Fibroblast of skin of left quadriceps (primary cell): ENCODE results near the gene PFKFB2.
"Not testable (repeated sequence)": the region's sequence is repeated elsewhere in the genome, so short reads cannot be mapped to it uniquely, and the experiment has no call there.

Experiments used
- DNase-seq, 2 experiments: peaks; one replicate each; pipeline ENCODE4 v3.0.0-alpha.2; 2013; ENCODE audit warnings: low read depth in 2 of 2

PFKFB2 gene

GRCh38 chr1:207039380-207040180, 13.5 kb upstream of the PFKFB2 start:
- no peak for DNase-seq

DNA sequence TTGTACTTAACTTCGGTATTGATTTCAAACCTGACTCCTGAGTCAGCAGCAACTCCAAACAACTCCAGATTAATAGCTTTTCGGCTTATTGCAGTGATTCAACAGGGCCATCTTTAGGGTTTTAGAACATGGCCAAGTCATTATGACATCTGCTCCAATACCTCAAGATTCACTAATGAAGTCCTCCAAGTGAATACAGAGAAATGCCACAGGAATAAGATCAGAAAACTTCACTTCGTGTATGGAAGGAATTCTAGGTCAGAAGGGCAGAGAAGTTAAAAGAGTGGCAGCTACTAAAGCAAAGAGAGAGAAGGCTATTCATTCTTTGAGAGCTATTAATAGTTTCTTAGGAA, 12.9 kb upstream of the PFKFB2 start:
- DNase-seq, result peak; percentile 23 to 28

DNA sequence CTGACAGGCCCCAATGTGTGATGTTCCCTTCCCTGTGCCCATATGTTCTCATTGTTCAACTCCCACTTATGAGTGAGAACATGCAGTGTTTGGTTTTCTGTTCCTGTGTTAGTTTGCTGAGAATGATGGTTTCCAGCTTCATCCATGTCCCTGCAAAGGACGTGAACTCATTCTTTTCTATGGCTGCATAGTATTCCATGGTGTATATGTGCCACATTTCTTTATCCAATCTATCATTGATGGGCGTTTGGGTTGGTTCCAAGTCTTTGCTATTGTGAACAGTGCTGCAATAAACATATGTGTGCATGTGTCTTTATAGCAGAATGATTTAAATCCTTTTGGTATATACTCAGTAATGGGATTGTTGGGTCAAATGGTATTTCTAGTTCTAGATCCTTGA, 11.7 kb upstream of the PFKFB2 start:
- not testable (repeated sequence) for DNase-seq

GRCh38 chr1:207045453-207045852, 7.6 kb upstream of the PFKFB2 start:
- no peak for DNase-seq

DNA sequence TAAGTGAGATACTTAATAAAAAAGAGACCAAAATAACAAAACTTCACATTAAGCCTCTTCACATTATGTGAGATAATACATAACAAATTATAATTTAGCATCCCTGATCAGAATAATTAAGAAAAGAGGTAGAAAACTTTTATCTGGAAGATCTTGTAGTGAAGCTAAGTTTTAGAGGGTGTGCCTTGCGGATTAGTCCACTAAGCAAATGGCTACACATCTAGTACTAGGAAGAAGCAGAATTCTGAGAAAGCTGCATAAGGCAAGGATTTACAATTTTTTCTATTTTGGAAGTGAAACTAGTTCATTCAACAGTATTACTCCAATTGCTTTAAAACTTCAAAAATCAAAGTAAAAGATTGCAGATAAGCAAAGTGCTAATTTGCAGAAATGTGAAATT, 5.6 kb upstream of the PFKFB2 start:
- DNase-seq, result no peak

GRCh38 chr1:207048041-207048440, 5.0 kb upstream of the PFKFB2 start:
- no peak for DNase-seq

DNA sequence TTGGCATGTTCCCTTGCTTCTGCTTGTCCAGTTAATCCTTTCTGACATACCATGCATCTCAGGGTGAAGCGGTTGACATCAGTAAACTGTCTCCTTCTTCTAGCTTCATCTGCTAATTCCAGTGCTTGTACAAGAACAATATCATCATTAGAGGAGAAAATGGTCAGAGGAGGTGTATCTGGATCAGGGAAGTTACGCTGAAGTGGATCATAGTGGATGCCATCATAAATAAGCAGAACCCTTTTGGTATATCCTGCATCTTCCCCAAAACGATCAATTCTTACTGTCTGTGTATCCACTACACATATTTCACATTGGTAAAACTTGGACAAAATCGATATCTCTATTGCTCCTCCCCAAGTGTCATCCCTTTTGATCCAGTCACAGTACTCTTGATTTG, 4.0 kb upstream of the PFKFB2 start:
- DNase-seq, result no peak

DNA sequence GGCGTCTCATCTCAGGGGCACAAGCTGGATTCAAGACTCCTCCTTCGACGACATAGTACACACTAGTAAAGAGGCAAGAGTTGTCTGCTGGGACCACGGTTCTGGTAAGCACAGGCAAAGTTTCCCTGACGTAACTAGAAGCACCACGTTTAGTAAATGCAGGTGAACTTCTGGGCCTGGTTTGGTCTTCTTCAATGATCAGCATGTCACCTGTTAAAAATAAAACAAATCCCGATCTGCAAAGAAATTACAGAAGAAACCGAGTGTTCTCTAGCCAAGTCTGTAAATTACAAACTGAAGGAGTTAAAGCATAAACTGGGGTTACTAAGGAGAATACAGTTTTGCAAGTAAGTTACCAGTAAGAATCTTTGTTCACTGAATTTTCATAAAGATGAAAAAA, 3.6 kb upstream of the PFKFB2 start:
- DNase-seq, result no peak

- peak in 1 of 2 experiments; percentile 20 for DNase-seq
Observed at GRCh38 chr1:207049974-207050391, 3.1 kb upstream of the PFKFB2 start.

DNA sequence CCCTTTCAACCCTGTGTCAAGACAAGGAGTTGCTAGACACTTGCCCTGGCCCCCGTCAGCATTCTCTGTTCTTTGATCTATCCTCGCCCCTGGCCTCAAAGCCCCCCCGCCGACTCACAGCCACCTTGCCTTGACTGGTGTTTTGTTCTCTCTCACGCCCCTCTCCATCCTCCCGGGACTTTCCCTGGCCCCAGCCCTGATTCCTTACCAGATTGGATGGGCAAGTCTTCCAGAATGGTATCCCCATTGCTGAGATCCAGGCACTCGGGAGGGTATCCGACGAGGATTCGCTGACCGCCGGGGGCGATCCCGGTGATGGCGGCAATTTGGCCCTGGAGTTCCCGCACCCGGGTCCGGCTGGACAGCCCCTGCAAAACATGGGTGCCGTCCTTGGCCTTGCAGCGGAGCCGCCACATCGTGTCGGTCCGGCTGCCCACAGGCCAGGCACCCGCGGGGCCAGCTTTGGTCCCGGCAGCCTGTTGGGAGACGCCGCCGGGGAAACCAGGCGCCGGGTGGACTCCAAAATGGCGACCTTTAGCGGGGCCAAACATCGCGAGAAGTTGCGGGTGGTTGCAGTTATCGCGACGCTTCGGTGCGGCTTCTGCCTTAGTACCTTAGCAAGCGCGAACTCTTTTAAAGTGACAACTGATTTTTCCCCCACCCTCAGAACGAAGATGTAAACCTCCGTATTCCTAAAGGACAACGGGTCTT, 2.4 kb upstream of the PFKFB2 start:
- peak; percentile 82 to 86 for DNase-seq

DNA sequence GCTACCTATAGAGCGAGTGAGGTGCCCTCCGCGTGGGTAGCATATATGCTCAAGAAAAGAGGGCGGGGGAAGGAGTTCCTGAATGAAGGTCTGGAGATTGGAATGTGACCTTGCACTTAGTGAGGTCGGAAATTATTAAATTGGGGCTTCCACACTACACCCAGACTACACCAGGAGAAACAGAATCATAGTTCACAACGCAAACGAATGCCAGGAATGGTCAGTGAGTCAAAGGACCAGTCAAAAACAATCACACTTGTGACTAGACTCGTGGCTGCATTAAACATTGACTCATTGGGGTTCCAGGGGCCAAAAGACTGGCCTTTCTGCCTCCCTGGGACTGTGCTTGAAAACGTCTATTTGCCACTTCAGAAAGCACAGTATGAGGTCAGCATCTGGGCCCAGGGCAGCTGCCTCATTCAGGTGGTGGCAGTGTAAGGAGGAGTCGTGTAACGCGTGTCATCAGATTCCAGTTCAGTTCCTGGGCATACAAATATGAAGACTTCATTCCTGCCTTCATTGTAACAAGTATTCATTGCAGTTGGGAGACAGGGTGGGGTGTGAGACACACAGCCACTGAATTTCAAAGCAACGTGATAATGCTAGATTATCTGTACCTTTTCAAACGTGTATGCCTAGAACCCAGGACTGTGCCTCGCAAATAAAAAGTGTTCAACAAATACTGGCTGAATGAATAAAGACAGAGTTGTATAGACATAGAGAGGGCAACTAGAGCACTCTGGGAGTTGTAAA, 1.7 kb upstream of the PFKFB2 start, which contains the start of gene YOD1:
Gene YOD1, minus strand, starts transcription at position 18 of the 753 bp plus-strand sequence. CDS start 178 bp downstream, outside the sequence.
- no peak for DNase-seq

- no peak for DNase-seq
Observed at GRCh38 chr1:207054491-207054890, 1.4 kb downstream of the PFKFB2 start.

DNA sequence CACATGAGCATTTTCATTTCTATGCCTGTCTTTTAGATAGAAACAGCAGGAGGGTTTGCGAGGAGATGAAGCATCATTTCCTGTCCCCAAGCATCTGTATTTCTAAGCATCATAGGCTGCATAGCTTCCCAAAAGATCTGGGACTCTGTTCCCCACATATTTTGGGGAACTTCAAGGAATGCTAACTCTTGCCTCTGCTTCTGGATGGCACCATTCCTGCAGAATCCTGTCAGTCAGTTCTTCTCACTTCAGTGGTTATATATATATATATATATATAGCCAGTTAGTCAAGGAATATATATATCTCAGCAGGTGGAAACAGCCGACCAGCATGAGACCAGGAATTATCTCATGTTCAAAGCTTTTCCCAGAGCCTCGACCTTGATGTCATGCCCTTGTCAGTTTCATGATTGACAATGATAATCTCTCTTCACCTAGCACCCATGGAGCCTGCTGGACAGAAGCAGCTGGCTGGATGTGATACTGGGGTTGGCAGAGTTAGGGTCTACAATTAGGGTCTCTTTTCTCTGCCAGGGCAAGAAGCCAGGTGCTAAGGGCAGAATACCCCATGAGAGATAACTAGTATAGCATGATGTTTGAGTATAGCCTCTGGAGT, 2.4 kb downstream of the PFKFB2 start:
- DNase-seq, result no peak

DNA sequence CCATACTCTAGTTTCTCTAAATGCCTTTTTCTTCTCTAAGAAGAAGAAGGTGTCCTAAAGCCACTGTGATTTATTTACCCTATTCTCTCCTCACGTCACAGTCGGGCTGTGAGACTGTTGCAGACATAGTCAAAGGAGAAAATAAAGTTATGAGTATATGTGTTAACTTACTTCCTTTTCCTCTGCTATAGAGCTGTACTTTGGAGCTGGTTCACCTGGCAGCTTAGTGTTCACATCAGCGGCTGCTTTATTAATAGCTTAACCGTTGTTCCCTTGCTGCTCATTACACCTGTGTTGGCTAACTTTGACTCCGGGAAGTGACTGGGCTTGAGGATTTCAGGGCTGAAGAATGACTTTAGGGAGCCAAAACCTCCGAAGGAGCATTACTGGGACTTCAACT, 3.6 kb downstream of the PFKFB2 start:
- DNase-seq, result no peak

DNA sequence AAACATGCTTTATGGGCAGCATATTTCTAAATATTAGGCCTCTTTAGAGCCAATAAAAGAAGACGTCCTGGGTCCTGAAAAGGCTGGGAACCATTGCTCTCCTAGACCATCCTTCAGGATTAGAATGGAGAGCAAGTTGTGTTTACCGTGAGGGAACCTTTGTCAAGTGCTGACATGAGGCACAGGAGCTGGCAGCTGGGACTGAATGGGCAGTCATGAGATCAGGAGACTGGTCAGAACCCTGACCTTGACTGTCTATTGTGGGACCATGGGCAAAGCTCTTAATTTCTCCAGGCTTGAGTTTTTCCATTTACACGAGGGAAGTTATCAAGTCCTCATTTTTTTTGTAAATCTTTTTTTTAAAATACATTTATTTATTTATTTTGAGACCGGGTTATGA, 5.2 kb downstream of the PFKFB2 start:
- DNase-seq, result no peak

DNA sequence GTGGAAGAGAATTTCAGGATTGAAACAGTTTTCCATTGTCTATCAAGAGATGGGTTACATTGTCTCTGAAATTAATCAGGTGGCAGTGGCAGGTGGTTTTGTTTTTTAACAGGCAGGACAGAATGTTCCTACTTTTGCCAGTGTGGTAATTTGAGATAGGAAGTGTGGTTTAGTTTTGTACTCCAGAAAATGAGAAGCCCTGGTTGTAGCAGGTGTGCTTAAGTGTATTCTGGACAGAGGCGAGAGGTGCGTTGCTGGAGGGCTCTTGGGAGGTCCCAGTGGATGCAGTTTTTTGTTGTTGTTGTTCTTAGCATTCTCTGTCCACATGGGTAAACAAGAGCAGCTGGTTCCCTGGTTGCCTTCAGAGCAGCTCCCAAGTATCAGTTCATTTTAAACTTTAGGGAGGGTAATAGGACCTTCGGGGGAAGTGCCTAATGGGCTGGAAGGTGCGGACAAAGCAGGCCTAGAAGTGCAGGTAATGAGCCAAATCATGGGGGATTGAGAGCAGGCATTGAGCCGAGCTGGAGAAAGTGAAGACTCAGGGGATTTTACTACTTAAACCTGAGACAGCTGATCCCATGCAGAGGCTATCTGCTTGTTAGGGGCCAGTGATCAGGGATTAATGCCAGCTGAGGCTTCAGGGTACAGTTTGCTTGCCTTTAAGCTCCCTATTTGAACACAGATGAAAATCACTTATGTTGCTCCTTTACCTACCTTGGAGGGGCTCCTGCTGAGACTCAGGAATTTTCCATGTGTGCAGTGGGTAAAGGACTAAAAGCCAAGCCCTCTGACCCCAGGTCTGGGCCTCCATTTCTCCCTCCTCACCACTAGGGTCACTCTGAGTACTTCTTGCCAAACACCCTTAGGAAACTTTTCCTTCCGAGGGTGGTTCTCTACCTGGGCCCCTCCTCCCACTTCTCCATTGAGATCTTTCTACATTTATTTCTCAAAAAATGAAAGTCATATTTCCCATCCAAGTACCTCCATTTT, 6.1 kb downstream of the PFKFB2 start:
- DNase-seq, result no peak

DNA sequence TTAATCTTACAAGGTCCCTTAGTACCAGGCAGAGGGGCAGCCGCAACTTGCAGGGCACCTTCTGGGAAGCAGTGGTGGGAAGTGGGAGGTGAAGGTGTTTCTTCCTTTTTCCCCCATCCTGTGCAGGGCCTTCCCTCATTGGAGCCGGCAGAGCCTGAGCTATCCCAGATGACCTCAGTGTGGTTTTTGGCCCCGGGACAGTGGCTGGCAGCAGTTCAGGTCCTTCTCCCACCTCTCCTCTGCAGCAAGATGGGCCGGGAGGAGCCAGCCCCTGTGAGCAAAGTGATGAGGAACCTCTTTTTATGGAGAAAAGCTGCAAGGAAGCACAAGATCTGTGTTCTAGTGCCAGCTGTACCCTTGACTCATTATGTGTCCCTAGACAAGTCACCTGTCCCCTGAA, 6.8 kb downstream of the PFKFB2 start:
- DNase-seq, result no peak

GRCh38 chr1:207060596-207060995, 7.5 kb downstream of the PFKFB2 start:
- no peak for DNase-seq

DNA sequence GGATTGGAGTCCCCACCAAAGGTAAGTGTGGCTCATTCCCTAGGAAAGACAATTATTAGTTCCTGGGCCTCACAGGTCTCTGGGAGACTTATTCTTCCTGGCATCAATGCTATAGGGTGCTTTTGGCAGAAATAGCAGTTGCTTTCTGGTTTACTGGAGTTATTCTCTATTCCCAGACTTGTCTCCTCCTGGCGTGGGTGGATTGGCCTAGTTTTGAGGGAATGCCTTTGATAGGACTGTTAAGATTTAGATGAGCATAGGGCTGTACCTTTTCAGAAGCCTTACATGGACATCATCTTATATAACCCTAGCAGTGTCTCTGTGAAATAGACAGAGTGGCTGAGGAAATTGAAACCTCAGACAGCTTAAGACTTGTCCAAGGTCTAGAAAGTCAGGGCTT, 9.0 kb downstream of the PFKFB2 start:
- no peak for DNase-seq

DNA sequence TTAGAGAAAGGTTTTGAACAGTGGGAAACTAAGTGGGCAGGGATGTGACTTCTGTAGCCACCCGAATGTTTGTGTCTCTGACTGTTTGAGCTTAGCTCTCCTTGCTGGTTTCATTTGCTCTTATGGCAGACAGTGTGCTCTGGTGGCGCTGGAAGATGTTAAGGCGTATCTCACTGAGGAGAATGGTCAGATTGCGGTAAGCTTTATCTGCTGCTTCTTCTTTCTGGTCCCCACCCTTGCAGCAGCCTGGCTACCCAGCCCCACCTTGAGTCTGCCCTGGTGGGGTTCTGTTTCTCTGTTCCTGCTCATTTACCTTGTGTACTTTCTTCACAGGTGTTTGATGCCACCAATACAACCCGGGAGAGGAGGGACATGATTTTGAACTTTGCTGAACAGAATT, 9.9 kb downstream of the PFKFB2 start:
- DNase-seq, result no peak

GRCh38 chr1:207064561-207064960, 11.5 kb downstream of the PFKFB2 start:
- no peak for DNase-seq
